Activated CD8-positive, alpha-beta memory T cell treated with anti-CD3 and anti-CD28 coated beads, Interleukin-2, amount 50 U/mL, for 1 hour (primary cell): Measurements from ENCODE around the gene ARHGEF19.
"Not testable (repeated sequence)": the region's sequence is repeated elsewhere in the genome, so short reads cannot be mapped to it uniquely, and the experiment has no call there.

ENCODE experiments used
- DNase-seq: peaks from one replicate; pipeline ENCODE4 v3.0.0-alpha.2; 2020; ENCODE audit errors: extremely low read depth

Gene ARHGEF19

DNA sequence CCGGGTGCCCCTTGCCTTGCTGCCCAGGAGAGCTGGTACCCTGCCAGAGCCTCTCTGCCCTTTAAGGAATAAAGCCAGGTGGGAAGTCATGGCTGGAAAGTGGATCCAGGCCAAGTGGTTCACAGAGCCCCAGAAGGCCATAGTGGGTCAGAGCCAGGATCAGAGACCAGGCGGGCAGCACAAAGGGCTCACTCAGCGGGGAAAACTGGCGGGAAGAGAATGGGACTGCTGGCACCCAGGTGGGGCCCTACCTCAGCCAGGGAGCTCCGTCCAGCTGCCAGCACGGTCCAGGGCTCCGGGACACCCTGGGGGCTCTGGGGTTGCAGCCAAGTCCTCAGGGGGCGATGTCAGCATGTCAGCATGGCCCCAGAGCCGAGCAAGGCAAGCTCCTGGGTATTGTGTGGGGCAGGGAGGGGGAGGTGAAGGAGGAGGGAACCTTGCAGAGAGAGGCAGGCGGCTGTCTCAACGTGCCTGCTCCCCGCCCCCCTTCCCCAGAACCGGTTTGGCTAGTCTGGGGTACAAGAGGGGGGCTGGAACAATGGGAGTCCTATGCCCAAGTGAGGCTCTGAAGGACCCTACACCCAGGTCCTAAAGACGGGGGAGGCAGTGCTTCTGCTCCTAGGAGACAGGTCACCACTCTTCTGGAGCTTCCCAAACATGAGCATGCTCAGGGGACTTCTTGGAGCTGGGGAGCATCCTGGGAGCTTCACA, at the start of gene ARHGEF19:
ARHGEF19 (minus strand) TSS at position 402 of the 711 bp plus-strand sequence. CDS start 3,598 bp downstream, outside the sequence.
- no peak for DNase-seq

DNA sequence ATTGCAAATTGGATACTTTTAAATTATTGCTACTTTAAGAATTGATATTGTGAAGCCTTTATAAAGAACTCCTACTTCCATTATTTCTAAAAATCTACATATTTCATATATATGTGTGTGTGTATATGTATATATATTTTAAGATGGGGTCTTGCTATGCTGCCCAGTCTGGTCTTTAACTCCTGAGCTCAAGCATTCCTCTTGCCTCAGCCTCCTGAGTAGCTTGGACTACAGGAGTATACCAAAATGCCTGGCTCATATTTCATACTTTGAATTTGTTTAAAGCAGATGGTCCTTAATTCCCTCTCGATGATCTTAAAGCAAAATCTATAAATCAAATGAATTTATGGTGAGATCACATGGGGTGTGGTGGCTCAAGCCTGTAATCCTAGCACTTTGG, 49.6 kb upstream of the ARHGEF19 start:
- no peak for DNase-seq

DNA sequence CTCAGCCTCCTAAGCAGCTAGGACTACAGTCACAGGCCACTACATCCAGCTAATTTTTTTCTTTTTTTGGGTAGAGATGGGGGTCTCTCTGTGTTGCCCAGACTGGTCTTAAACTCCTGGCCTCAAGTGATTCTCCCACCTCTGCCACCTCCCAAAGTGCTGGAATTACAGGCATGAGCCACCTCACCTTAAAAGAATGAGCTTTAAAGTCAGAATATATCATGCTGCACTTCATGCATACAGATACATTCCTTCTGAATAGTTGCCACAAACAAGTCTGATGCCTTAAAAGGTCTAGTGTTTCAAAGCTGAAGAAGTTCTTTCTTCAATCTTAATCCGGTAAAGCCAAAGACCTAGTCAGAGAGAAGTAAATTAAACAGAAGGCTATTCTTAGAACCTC, 48.4 kb upstream of the ARHGEF19 start:
- DNase-seq, result no peak

DNA sequence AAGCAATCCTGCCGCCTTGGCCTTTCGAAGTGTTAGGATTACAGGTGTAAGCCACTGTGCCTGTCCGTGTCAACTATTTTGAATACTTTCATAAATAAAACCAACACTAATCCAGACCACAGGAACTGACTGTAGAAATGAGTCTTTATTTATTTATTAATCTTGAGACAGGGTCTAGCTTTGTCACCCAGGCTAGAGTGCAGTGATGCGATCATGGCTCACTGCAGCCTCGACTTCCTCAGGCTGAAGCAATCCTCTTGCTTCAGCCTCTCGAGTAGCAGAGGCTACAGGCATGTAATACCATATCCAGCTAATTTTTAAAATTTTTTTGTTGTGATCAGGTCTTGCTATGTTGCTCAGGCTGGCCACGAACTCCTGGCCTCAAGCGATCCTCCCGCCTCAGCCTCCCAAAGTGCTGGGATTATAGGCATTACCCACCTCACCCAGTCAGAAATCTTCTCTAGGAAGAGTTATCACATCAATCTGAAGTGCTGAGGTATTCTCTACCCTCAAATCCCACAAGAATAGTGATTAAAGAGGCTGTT, 46.2 kb upstream of the ARHGEF19 start:
- DNase-seq, result no peak

DNA sequence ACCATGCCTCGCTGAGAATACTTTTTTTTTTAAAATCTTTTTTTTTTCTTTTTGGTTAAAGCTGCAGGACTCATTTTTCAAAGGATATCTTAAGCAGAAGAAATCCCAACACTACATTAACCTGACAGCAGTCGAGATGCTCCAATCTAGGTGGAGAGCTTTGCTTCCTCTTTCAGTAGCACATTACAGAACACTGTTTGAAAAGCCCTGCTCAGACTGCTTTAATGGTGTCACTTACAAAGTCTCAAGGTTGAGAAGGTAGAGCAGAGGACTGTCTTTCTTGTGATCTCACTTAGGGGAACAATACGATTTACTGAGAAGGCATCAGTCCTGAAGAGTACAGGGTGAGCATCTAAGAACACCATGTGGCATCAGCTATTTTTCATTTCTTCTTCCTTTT, 45.5 kb upstream of the ARHGEF19 start:
- no peak for DNase-seq

DNA sequence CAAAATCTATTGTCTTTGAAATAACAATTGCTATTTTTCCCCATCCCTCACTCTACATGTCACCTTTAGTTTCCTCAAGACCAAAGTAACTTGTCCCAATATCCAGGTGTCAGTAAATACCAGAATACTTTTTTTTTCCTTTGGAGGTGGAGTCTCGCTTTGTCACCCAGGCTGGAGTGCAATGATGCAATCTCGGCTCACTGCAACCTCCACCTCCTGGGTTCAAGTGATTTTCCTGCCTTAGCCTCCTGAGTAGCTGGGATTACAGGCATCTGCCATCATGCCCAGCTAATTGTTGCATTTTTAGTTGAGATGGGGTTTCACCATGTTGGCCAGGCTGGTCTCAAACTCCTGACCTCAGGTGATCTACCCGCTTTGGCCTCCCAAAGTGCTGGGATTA, 45.1 kb upstream of the ARHGEF19 start:
- DNase-seq, result not testable (repeated sequence)

DNA sequence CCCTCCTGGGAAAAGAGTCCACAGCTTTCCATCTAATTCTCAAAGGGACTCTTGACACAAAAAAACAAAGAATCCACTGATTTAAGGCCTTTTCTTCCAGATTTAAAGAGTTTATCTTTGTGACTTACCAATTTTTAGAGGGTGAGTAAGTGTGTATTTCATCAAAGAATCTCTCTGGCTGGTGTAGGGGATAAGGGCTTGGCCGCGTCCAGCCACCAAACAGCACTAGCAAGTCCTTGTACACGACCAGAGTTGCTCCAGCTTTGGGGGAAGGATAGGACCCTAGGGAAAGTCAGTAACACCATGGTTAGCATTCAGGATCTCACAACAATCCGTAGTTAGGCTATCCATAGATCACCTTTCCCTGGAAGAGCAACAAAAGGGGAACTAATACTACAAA, 44.0 kb upstream of the ARHGEF19 start:
- DNase-seq, result no peak

DNA sequence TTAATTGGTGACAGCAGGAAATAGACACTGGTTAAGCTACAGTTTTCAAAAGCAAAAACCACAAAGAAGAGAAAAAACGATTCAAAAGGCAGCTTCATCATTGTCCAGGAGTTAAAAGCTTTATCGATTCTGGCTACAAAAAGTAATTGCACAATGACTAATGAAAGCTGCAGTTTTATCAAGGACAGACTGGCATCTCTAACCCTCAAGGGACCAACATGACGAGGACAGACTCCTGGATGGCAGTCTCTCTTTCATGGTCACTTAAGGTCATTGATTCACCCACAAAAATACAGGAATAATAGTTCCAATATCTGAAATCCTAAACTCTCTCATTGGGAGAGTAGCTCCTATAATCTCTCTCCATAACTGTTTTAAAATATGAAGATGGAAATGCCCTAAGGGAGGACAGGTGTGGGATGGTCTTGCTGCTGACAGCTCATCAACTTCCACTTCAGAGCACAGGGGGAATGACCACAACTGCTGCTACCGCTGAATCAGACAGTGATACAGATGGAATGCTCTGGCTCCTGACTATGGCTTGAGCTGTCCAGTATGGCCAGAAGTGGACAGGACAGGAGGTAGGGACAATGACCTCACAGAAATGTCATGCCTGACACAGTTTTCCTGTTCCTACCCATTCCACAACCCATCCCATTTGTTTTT, 41.9 kb upstream of the ARHGEF19 start:
- DNase-seq, result no peak

DNA sequence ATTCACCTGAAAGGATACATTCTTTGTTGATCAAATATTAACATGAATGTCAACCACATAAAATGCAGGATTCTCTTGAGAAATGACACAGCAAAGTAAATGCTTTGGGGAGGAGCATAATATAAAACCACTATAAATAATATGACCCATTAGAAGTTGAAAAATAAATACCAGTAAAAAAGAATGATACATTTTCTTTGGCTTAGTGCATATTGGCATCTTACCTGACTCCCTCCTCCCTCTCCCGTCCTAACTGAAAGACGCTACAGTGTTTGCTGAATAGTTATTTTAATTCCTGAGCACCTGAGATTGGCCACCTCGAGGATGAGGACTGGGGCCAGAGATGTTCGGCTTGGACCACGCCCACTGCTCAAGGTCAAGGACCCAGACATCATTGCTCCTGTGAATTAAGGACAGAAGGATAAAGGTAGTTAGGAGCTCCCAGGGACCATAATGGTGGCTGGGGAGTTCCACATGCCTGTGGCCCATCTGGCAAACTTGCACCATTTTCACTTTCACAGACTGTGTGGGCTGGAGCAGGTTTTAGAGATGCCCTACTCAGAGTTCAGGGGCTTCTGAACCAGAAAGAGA, 41.0 kb upstream of the ARHGEF19 start:
- DNase-seq, result no peak

DNA sequence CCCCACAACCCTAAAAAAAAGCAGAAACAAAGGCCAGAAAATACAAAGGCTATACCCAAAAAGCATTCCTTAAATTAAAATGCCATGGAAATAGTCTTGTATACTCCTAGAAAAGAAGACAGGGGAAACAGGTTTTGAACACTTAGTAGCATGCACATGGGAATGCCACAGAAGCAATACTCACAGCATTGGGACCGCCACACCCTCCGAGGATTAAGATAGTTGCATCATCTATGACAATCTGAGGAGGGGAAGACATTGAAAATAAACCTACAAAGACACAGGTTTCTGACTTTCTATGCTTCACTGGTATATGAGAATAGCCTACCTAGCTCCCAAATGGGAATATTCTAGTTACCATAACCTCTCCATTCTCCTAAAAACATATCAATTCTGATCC, 40.5 kb upstream of the ARHGEF19 start:
- DNase-seq, result no peak

DNA sequence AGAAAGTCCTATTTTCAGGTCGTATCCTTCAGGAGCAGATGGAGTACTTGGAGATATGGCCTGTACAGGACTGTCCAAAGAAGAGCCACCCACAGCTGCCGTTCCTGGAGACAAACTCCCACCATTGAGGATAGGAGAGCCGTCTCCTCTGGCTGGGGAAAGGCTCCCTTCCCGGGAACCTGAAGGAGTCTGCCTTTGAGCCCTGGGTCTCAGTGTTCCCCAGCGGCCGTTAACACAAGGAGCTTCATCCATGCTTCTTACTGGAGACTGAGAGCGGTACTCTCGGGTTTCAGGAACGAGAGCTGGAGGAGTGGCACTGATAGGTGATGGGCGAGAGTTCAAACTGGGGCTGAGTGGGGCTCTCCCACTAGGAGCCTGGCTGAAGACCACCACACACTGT, 38.9 kb upstream of the ARHGEF19 start:
- no peak for DNase-seq

DNA sequence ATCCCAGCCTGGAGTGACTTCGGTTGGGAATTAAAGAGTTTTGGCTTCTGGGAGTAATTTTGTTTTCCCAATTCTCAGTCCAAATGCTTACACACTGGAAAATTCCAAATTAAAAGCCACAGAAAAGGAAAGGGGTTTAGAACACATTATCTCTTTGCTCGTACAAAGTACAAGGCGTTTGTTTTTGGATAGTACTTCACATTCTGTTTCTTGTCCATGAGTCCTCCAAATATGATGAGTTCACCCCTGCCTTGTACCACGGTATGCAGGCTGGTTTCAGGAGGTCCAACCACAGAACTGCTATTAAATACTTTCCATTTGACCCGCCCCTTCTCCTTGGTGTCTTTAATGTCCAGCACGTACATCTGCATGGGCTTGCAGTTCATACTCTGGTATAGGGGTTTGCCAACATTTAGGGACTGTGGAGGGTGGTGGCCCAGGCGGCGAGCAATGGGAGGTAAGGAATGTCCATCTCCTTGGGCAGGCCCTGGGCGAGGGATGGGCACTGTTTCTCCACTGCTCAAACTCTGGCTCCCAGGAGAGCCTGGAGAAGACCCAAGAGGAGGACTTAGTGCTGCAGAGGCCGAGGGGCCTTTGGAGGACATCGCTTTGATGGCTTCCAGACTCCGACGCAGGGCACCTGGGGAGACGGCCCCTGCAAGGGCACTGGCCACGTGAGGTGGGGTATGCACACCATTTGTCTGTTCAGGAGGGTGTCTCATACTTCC, 38.2 kb upstream of the ARHGEF19 start:
- DNase-seq, result no peak

DNA sequence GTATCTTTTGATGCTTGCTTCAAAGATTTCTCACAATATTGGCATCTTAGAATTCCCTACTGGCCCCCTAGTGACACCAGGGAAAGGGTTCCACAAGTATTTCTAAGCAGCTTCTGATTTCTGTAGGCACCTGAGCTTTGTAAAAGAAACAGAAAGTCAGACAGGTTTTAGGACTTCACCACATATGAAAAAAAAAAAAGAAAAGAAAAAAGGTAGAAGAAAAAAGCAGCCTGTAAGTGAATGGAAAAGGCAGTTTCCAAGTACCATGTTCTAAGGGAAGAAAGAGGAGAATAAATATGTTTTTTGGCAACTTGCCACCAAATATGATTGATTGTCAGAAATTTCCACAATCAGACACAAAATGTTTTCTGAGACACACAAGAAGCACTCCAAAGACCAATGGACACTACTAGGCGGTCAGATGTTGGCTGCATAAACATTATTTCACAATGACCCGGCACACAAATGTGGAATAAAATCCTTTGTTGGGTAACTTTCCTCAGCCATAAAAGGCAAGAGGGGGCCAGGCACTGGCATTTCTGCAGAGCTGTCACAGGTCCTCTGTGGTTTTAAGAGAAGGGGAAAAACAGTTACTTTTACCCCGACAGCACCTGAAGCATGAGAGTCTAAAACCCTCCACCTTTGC, 37.3 kb upstream of the ARHGEF19 start:
- no peak for DNase-seq

DNA sequence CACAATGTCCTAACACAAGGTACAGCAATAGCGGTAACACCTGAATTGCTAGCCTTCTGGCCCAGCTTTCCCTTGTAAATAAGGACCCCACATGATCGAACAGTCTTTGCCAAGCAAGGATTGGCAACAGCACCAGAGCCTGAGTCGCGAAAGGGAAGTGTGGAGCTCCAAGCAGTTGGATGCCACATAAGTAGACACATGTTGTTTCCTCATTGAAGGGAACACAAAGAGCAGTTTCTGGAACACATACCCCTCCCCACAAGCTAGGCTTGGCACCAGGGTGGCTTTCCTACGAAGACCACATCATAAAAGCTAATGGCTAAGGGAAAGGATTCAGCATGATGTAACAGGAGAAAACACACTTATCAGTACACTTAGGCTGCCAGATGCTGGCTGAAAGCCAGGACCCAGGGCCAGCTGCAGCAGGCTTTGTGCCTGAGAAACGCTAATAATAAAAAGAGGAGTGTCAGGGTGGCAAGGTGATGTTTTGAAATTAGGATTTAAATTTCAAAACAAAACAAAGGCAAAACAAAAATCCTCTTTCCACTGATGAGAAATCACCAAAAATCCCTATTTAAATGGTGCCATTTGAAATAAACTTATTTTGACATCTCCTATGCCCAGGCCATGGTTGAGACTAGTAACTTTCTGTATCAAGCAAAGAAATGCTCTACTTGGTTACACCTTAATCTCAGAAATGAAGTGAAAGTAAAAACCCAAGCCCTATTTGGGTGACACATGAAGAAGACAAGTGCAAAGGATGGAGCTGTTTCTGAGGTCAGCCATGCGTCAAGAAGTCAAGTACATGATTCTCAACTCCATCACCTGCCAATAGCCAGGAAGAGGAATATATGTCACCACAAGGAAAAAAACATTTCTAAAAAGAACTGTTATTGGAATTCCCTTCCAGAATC, 36.4 kb upstream of the ARHGEF19 start:
- no peak for DNase-seq

DNA sequence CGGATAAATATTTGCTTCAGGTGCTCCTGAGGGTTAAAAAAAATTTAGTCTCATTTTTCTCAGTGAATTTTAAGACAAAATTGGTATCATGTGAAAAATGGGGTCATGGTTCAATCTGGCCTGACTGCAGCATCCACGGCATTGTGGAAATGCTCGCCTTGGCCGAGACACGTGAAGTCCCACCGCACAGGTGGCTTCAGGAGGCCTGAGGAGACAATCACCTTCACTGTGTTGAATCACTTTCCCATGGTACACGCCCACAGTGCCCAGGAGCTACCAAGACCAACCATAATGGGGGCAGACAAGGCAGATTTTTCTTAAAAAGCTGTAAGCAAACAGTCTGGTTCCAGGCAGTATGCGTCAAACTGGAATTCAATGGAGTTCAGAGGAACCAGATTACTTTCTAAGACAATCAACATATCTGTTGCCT, 35.6 kb upstream of the ARHGEF19 start:
- no peak for DNase-seq

DNA sequence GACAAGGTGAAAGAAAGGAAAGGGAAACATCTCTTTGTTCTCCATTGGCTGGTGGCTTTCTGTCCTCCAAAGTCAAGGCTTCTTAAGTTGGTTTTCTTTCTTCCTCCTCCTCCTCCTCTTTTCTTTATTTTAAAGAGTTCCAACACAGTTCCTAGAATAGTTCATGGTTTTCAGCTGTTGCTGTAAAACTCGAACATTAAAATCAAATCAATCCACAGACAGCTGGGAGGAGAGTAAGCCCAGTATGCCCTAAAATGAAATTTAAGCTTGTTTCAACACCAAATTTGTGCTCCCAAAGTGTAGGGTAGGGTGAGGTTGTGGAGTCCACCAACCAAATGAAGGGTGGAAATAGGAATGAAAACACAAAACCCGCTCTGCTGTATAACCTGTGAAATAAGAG, 35.0 kb upstream of the ARHGEF19 start:
- no peak for DNase-seq

DNA sequence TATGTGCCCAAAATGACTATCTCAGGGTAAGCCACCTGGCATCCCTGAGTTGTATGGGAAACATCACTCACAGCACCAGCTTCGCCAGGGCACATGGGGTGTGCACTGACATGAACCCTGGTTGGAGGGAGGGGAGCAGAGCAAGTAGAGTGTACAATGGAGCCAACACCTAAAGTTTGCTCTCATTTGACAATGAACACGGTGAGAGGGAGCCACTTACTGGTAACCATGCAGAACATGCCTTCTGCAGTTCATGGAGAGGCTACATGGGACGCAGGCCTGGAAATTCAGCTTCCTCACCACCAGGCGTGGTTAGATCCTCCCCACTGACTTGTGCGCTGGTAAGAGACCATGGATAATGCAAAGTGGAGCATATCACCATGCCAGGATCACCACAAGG, 34.5 kb upstream of the ARHGEF19 start:
- no peak for DNase-seq

DNA sequence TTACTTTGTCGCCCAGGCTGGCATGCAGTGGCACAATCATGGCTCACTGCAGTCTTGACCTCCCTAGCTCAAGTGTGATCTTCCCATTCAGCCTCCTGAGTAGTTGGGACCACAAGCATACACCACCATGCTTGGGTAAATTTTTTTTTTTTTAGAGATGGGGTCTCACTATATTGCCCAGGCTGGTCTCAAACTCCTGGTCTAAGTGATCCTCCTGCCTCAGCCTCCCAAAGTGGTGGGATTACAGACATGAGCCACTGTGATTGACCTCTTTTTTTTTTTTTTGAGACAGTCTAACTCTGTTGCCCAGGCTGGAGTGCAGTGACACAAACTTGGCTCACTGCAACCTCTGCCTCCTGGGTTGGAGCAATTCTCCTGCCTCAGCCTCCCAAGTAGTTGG, 33.8 kb upstream of the ARHGEF19 start:
- not testable (repeated sequence) for DNase-seq

DNA sequence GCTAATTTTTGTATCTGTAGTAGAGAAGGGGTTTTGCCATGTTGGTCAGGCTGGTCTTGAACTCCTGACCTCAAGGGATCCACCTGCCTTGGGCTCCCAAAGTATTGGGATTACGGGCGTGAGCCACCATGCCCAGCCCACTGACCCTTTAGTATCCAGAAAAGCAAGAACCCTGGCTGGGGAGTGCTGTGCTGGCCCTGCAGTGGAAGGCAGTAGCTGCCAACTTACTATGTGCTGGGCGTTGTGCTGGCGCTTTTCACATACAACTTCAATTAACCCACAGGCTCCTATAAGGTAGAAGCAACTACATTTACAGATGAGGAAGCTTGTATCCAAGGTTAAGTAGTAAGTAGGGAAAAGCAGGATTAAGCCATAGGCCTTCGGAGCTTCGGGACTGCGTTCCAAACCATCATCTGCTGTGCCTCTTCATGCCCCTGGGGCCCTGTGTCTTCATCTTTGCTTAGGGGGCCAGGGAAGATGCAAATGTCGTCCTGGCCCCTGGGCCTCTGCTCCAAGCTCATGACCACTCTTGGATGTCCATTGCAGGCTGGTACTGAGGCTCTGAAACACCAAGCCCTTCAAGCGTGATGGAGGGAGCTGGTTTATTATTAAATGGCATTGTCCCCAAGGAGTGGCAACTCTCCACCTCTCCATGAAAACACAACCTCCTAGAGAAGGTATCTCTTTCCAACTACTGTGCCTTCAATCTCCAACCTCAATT, 33.2 kb upstream of the ARHGEF19 start:
- no peak for DNase-seq
